Measurements from ENCODE around the gene ROR1.

ROR1 gene

DNA sequence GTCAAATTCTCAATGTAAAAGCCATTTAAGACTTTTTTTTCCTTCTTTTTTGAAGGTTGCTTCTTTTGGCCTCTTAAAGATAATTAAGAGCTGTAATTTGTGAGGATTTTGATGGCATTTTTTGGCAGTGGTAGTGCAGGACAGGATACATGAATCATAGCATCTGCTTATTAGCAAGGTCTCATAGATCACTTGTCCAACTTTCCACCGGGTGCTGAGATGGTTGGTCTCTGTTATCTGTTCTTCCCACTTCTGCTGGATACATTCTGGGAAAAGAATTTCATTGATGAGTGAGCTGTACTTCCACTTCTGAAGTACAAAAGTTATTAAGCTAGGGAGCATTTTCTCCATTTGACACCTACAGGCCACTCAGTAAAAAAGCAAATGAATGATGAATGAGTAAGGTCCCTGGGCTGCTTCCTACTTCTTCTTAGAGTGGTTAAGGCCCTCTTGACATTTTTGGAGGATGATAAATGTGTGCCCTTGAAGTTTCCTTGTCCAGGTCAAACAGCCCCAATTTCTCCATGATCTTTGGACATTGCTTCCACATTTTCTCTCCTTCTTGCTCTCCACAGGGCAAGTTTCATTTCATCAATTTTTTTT lies 100.6 kb downstream of the ROR1 start:
- H3K79me2 ChIP-seq, result peaks cover 11% of the 10 kb centered on the region
- no peak overlapping the region for H2AFZ ChIP-seq
- H3K9ac ChIP-seq, result no peak overlapping the region
- H3K27me3 ChIP-seq (ENCODE audit: control insufficient read depth, insufficient read depth, low read length), result no peaks in the 10 kb centered on the region
- no peak overlapping the region for H3K4me2 ChIP-seq (ENCODE audit: low read length)
- H3K4me1 ChIP-seq, result no peaks in the 10 kb centered on the region
- no peak overlapping the region for H3K4me3 ChIP-seq (ENCODE audit: low read depth, low read length)
- no peaks in the 10 kb centered on the region for H3K36me3 ChIP-seq (ENCODE audit: control insufficient read depth, insufficient read depth, low read length)
- H3K27ac ChIP-seq, result no peak overlapping the region
- no peaks in the 10 kb centered on the region for H3K9me3 ChIP-seq (ENCODE audit: control insufficient read depth, low read length)
- TF ChIP-seq, protein P1, sequence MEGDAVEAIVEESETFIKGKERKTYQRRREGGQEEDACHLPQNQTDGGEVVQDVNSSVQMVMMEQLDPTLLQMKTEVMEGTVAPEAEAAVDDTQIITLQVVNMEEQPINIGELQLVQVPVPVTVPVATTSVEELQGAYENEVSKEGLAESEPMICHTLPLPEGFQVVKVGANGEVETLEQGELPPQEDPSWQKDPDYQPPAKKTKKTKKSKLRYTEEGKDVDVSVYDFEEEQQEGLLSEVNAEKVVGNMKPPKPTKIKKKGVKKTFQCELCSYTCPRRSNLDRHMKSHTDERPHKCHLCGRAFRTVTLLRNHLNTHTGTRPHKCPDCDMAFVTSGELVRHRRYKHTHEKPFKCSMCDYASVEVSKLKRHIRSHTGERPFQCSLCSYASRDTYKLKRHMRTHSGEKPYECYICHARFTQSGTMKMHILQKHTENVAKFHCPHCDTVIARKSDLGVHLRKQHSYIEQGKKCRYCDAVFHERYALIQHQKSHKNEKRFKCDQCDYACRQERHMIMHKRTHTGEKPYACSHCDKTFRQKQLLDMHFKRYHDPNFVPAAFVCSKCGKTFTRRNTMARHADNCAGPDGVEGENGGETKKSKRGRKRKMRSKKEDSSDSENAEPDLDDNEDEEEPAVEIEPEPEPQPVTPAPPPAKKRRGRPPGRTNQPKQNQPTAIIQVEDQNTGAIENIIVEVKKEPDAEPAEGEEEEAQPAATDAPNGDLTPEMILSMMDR (IDR thresholded peaks at IDR 0.05), result no peak

DNA sequence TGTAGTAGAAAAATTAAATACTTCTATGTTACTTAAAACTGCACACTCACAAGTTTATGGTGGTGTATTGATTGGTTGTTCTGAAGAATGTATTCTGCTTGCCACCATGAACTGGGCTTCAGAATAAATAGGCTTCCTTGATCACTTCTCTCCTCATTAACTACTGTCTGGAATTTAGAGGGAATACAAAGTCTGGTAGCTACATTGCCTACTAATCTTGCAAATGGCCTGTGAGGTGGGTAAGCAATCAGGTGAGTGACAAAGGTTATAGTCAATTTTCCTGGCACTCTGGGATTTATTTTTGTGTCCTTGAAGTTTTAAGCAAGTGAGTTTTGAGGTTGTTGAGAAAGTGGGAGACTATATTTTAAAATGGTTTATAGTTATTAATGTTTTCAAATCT lies 101.8 kb downstream of the ROR1 start:
- no peak overlapping the region for H3K4me3 ChIP-seq (ENCODE audit: low read depth, low read length)
- TF ChIP-seq, protein P1 (IDR thresholded peaks at IDR 0.05), result no peak
- no peaks in the 10 kb centered on the region for H3K4me1 ChIP-seq
- no peaks in the 10 kb centered on the region for H3K36me3 ChIP-seq (ENCODE audit: control insufficient read depth, insufficient read depth, low read length)
- H3K79me2 ChIP-seq, result peaks cover 18% of the 10 kb centered on the region
- no peak overlapping the region for H3K4me2 ChIP-seq (ENCODE audit: low read length)
- no peak overlapping the region for H3K9ac ChIP-seq
- no peak overlapping the region for H2AFZ ChIP-seq
- no peaks in the 10 kb centered on the region for H3K9me3 ChIP-seq (ENCODE audit: control insufficient read depth, low read length)
- H3K27ac ChIP-seq, result no peak overlapping the region
- H3K27me3 ChIP-seq (ENCODE audit: control insufficient read depth, insufficient read depth, low read length), result no peaks in the 10 kb centered on the region

DNA sequence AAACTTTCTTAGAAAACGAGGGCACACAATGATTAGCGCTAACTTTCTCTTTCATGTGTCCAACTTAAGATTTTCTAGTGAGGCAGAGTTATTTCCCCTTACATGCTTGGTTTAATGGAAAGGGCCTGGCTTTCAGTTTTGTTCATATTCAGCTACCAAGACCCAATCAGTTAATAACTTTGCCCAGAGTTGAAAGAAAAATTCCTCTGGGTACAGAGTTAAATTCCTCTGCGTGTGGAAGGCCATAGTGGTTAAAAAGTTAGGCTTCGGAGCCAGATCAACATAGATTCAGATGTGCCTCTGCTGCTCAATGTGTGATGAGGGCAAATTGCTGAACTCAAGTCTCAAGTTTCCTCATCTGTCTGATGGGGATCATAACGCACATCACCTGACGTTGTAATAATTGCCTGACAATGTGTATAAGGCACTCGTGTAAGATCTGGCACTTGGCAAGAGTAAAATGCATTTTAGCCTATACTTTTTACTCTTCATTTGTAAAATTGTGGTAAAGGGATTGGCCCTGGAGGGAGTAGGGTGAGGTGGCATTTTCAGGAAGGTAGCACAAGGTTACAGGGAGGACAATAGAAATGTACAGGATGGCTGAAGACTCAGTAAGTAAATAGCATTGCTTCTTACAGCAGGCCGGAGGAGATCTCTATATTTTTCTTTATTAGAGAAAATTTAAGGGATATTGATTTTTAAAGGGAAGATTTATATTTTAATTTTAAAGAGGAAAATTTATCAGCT lies 103.4 kb downstream of the ROR1 start:
- H3K27me3 ChIP-seq (ENCODE audit: control insufficient read depth, insufficient read depth, low read length), result no peaks in the 10 kb centered on the region
- no peak overlapping the region for H2AFZ ChIP-seq
- TF ChIP-seq, protein P1 (IDR thresholded peaks at IDR 0.05), result no peak
- no peaks in the 10 kb centered on the region for H3K4me1 ChIP-seq
- H3K4me3 ChIP-seq (ENCODE audit: low read depth, low read length), result no peak overlapping the region
- no peaks in the 10 kb centered on the region for H3K9me3 ChIP-seq (ENCODE audit: control insufficient read depth, low read length)
- H3K4me2 ChIP-seq (ENCODE audit: low read length), result no peak overlapping the region
- H3K36me3 ChIP-seq (ENCODE audit: control insufficient read depth, insufficient read depth, low read length), result no peaks in the 10 kb centered on the region
- no peak overlapping the region for H3K9ac ChIP-seq
- H3K79me2 ChIP-seq, result peaks cover 21% of the 10 kb centered on the region
- H3K27ac ChIP-seq, result no peak overlapping the region

DNA sequence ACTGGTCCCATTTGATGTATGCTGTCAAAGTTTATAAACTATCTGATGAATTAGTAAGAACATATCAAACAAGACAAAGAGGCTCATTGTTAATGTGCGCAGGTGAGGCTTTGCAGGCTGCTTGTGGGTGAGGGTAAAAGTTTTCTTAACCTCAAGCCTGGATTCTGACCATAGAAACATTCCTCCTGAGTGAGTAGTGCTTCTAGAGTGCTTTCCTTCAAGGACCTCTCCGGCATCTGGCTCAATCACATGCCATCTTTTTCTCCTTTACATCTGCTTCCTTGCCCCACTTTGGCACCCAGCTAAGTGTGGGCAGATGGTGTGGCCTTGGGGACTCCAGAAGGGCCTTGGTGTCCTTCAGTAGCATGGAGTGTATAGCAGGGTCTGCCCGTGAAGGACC lies 104.0 kb downstream of the ROR1 start:
- peaks cover 21% of the 10 kb centered on the region for H3K79me2 ChIP-seq
- no peak overlapping the region for H3K27ac ChIP-seq
- no peak overlapping the region for H3K4me2 ChIP-seq (ENCODE audit: low read length)
- H3K4me3 ChIP-seq (ENCODE audit: low read depth, low read length), result no peak overlapping the region
- no peaks in the 10 kb centered on the region for H3K9me3 ChIP-seq (ENCODE audit: control insufficient read depth, low read length)
- H3K9ac ChIP-seq, result no peak overlapping the region
- H3K27me3 ChIP-seq (ENCODE audit: control insufficient read depth, insufficient read depth, low read length), result no peaks in the 10 kb centered on the region
- no peaks in the 10 kb centered on the region for H3K36me3 ChIP-seq (ENCODE audit: control insufficient read depth, insufficient read depth, low read length)
- TF ChIP-seq, protein P1 (IDR thresholded peaks at IDR 0.05), result no peak
- no peak overlapping the region for H2AFZ ChIP-seq
- H3K4me1 ChIP-seq, result no peaks in the 10 kb centered on the region

DNA sequence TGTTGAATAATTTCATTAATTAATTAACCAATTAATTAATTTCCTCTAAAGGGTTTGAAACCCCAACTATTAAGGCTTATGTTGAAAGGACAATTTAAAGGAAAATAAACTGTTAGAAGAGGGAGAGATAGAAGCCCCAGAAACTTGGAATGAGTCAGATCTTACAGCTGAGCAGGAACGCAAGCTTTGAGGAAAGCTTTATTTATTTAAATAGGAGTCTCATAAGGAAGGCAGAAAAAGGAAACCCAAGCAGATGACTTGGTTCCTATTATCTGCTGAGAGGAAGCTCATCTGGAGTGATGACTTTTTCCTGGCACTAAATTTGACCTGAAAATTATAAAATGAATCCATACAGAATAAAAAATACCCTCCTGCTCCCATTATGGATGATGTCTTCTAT lies 105.1 kb downstream of the ROR1 start:
- Histone ChIP-seq H2AFZ (no peak overlapping the region), H3K4me2 (ENCODE audit: low read length) (no peak overlapping the region), H3K9ac (no peak overlapping the region), H3K36me3 (ENCODE audit: control insufficient read depth, insufficient read depth, low read length) (no peaks in the 10 kb centered on the region), H3K27me3 (ENCODE audit: control insufficient read depth, insufficient read depth, low read length) (no peaks in the 10 kb centered on the region), H3K9me3 (ENCODE audit: control insufficient read depth, low read length) (no peaks in the 10 kb centered on the region), H3K27ac (no peak overlapping the region), H3K4me3 (ENCODE audit: low read depth, low read length) (no peak overlapping the region), H3K4me1 (no peaks in the 10 kb centered on the region), H3K79me2 (peaks cover 21% of the 10 kb centered on the region)
- TF ChIP-seq, protein P1 (IDR thresholded peaks at IDR 0.05), result no peak

All from parathyroid adenoma (tissue), 2 donors.